NCI-H1092 (cell line): ENCODE data around the gene RPS16.
"Not testable (repeated sequence)": the region's sequence is repeated elsewhere in the genome, so short reads cannot be mapped to it uniquely, and the experiment has no call there.

Experiments used
- DNase-seq: peaks from one replicate; lab custom pipeline; 2025; lab: John Stamatoyannopoulos, UW

RPS16 gene

GRCh38 chr19:39435499-39436349, at the start of gene RPS16:
Gene RPS16, minus strand, starts transcription at chr19:39435949. Its CDS starts 54 bp downstream, at chr19:39435895.
- peak; percentile 94 for DNase-seq

- DNase-seq, result no peak
Observed at GRCh38 chr19:39483141-39483540, 47.4 kb upstream of the RPS16 start.

- DNase-seq, result no peak
Observed at GRCh38 chr19:39481676-39482075, 45.9 kb upstream of the RPS16 start.

GRCh38 chr19:39481229-39481545, 45.4 kb upstream of the RPS16 start:
- DNase-seq, result no peak

GRCh38 chr19:39480337-39481228, 44.8 kb upstream of the RPS16 start, which contains the start of gene TIMM50:
Gene TIMM50, plus strand, starts transcription at chr19:39480838. Its CDS starts 16 bp downstream, at chr19:39480854.
- DNase-seq, result peak; percentile 88

- DNase-seq, result no peak
Observed at GRCh38 chr19:39479916-39480315, 44.2 kb upstream of the RPS16 start.

- not testable (repeated sequence) for DNase-seq
Observed at GRCh38 chr19:39479319-39479801, 43.6 kb upstream of the RPS16 start.

- DNase-seq, result no peak
Observed at GRCh38 chr19:39475748-39476147, 40.0 kb upstream of the RPS16 start.

- DNase-seq, result no peak
Observed at GRCh38 chr19:39474139-39474620, 38.4 kb upstream of the RPS16 start.

- no peak for DNase-seq
Observed at GRCh38 chr19:39473443-39473960, 37.8 kb upstream of the RPS16 start.

- DNase-seq, result no peak
Observed at GRCh38 chr19:39472746-39473442, 37.1 kb upstream of the RPS16 start.

GRCh38 chr19:39471756-39472536, 36.2 kb upstream of the RPS16 start:
- DNase-seq, result no peak

- no peak for DNase-seq
Observed at GRCh38 chr19:39470724-39471339, 35.1 kb upstream of the RPS16 start.

GRCh38 chr19:39469567-39469966, 33.8 kb upstream of the RPS16 start:
- no peak for DNase-seq

- no peak for DNase-seq
Observed at GRCh38 chr19:39469036-39469435, 33.3 kb upstream of the RPS16 start.

GRCh38 chr19:39467941-39468340, 32.2 kb upstream of the RPS16 start:
- no peak for DNase-seq

- DNase-seq, result no peak
Observed at GRCh38 chr19:39465956-39466747, 30.4 kb upstream of the RPS16 start.

GRCh38 chr19:39463403-39463802, 27.7 kb upstream of the RPS16 start:
- DNase-seq, result no peak

- DNase-seq, result not testable (repeated sequence)
Observed at GRCh38 chr19:39451257-39451656, 15.5 kb upstream of the RPS16 start.
